ENCODE results near the gene NHP2.

GRCh38 chr5:178165581-178165980 lies 11.9 kb upstream of the NHP2 start:
- TF ChIP-seq, protein P1, sequence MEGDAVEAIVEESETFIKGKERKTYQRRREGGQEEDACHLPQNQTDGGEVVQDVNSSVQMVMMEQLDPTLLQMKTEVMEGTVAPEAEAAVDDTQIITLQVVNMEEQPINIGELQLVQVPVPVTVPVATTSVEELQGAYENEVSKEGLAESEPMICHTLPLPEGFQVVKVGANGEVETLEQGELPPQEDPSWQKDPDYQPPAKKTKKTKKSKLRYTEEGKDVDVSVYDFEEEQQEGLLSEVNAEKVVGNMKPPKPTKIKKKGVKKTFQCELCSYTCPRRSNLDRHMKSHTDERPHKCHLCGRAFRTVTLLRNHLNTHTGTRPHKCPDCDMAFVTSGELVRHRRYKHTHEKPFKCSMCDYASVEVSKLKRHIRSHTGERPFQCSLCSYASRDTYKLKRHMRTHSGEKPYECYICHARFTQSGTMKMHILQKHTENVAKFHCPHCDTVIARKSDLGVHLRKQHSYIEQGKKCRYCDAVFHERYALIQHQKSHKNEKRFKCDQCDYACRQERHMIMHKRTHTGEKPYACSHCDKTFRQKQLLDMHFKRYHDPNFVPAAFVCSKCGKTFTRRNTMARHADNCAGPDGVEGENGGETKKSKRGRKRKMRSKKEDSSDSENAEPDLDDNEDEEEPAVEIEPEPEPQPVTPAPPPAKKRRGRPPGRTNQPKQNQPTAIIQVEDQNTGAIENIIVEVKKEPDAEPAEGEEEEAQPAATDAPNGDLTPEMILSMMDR (IDR thresholded peaks at IDR 0.05), result no peak
- TF ChIP-seq POLR2A (IDR thresholded peaks at IDR 0.05), result no peak

All from adrenal gland (tissue), 5 donors.